Activated CD4-positive, CD25-positive, alpha-beta regulatory T cell treated with anti-CD3 and anti-CD28 coated beads, Interleukin-2, amount 50 U/mL, for 16 hours (primary cell): Measurements from ENCODE around the gene PGPEP1.

Experiments used
- DNase-seq: peaks from one replicate; pipeline ENCODE4 v3.0.0-alpha.2; 2020; ENCODE audit warnings: low read depth, low spot score

PGPEP1 gene

GRCh38 chr19:18417250-18418028, 77.0 kb downstream of the PGPEP1 start:
- DNase-seq = no peak

DNA sequence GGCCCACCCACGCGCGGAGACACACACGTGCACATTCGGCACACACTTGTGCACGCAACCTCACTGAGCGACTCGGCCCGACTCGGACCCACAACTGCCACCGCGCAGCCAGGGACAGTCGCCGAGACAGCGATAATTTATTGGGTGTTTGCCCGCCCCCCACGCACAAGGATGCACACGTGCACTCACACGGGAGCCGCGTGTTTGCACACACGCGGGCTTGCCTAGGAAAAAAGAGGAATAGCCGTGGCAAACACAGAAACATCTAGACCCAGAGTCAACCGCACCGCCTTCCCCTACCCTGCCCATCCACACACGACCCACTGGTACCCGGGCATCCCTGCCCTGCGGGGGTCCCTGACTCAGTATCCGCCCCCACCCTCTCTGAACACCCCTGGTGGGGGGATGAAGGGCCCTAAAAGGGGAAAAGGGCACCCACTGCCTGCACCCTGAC, 77.7 kb downstream of the PGPEP1 start:
- DNase-seq = no peak

DNA sequence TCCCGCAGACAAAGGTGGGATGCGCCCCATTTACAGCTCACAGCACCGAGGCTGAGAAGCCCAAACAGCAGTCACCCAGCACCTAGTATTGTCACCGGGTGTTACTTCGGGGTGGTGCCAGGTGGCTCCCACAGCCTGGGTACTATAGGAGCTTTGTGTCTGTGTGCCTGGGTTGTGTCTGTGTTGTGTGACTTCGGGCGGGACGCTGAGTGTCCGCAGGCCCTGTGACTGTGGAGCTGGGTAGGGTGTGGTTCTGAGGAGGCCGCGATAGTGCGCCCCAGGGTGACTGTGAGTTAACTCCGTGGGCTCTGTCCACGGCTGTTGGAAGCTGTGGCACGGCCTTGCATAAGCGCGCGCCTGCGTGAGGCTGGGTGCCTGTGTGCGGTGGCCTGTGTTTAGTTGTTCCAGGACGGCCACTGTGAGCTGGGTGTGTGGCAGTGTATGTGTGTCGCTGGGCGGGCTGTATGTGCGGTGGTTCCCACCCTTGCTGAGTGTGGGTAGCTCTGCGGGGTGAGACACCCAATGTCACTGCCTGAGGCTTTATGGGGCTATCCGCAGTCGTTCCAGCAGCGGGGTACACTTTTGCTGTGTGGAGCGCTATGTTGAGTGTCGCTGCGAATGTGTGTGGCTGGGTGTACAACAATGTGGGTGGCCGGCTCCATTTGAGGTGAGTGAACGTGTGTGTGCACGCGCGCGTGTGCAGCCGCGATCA, 78.2 kb downstream of the PGPEP1 start:
- no peak for DNase-seq

DNA sequence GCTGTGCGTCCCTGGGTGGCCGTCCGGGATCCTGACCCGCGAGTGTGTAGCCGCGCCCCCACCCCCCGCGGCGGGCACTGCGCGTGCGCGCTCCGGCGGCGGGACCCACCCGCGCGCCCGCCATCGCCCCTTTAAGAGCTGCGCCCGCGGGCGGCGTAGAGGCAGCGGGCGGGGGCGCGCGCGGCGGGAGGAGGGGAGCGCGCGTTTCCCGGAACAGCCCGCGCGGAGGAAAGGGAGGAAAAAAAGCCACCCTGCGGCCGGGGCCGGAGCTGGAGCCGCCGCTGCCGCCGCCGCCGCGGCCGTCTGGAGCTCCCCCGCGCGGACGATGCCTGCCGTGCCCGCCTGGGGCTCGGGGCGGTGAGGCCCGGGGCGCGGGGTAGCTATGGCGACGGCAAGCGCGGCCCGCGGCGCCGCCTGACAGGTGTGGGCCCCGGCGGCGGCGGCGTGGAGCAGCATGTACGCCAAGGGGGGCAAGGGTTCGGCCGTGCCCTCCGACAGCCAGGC, 78.8 kb downstream of the PGPEP1 start, which contains the start of gene SSBP4:
Gene SSBP4, plus strand, starts transcription at position 204 of the 504 bp plus-strand sequence. Its CDS starts 251 bp downstream, at position 455.
- DNase-seq = no peak
